Stimulated activated naive CD8-positive, alpha-beta T cell treated with anti-CD3 and anti-CD28 coated beads, Interleukin-15, Interleukin-2, amounts not matched to agents 100 U/mL and 50 U/mL, for 24 hours (primary cell): ENCODE measurements around the gene RASGRF1.

Source experiments
- ATAC-seq: fragments of 150-1000 bp; cut with Tn5 transposase; one replicate; pipeline ENCODE4 v1.10.0; 2021
- DNase-seq: peaks from one replicate; pipeline ENCODE4 v3.0.0; 2021

Gene RASGRF1

DNA sequence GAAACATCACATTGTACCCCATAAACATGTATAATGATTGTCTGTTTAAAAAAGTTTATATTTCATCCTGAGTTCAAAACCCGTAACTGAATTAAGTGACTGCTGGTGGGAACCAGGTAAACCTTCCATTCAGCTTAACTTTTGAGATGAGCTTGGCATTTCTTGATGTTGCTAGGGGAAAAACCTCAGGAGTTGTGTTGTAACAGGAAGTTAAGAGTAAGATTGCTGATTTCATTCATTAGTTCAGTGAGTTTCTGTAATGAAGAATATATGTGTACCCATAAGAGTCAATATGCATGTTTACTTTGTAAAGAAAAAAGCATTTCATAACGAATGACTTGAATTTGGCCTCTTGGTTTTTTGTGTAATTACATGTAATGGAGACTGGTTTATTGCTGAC lies 178.3 kb downstream of the RASGRF1 start:
- ATAC-seq (no peak), DNase-seq (no peak)

DNA sequence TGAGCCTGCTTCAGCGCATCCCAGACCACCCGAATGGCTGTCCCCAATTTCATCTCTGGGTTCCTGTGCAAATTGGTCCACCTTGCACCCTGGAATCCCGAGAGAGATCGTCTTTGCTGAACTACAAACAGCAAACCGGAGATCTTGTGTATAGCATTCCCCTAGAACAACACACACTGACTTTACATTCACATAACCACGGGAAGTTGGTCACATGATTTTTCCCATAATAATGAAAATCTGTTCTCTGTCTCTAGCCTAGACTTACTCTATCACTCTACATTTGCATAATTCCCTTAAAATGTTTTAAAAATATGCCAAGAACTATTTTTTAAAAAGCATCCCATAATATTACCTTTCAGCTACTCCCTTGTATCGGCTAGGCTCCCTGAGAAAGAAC lies 180.3 kb downstream of the RASGRF1 start:
- ATAC-seq (no peak), DNase-seq (no peak)
